Measurements from ENCODE around the gene RNASE4.
"Not testable (repeated sequence)": the region's sequence is repeated elsewhere in the genome, so short reads cannot be mapped to it uniquely, and the experiment has no call there.

The RNASE4 gene

DNA sequence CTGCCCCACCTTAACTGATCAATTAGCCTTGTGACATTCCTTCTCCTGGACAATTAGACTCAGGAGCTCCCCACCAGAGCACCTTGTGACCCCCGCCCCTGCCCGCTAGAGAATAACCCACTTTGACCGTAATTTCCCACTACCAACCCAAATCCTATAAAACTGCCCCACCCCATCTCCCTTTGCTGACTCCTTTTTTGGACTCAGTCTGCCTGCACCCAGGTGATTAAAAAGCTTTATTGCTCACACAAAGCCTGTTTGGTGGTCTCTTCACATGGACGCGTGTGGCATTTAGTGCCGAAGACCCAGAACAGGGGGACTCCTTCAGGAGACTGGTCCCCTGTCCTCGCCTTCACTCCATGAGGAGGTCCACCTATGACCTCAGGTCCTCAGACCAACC is 16.6 kb downstream of the RNASE4 start:
- not testable (repeated sequence) for DNase-seq

GRCh38 chr14:20706657-20707355 is 22.4 kb downstream of the RNASE4 start:
- DNase-seq = no peak

DNA sequence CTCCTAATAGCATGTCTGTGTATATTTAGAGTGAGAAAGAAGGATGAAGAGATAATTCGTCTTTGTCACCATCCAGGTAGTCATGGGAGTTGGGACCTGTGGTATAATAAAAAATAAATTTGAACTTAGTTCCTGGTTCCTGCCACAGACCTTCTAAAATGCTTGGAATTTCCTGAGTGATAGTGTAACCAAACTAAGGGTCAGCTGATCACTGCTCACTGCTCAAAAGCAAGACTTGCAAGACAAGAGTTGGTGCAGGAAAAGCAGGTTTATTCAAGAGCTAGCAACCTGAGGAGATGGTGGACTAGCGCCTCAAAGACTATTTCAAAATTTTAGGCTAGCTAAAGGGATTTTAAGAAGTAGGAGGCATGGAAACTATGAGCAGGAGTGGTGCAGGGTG is 23.3 kb downstream of the RNASE4 start:
- DNase-seq = no peak

DNA sequence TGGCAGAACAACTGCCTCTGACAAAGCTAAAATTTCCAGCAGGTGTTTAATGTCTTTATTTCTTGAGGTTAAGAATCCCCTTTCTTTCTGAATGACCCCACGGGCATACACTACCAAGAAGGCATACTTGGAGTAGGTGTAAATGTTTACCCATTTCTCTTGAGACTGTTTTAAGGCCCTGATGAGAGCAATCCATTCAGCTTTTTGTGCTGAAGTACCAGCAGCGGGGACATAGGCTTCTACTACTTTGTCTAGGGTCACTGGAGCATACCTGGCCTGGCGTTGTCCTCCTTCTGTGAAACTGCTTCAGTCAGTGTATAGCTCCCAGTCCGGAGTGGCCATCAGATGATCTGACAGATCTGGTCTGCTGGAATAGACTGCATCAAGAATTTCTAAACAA is 26.9 kb downstream of the RNASE4 start:
- no peak for DNase-seq

- no peak for DNase-seq
These were observed 27.3 kb downstream of the RNASE4 start for GRCh38 chr14:20711685-20712084.

DNA sequence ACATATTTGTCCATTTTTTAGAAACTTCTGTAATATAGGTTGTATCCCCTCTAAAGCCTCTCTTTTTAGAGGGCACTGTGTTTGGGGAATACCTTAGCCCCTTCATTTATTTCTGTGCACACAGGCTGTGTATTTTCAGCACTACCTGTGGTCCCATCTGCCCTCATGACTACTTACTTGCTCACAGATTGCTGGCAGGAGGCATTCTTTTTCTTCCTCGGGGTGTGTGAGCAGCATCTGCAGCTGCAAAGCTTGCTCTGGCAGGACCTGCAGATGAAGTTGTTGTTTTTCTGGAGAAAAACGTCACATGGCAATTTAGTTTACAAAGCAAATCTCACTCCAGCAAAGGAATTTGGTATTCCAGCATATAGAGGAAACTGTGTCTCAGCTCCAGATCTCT is 28.5 kb downstream of the RNASE4 start:
- no peak for DNase-seq

GRCh38 chr14:20714593-20715250 is 30.4 kb downstream of the RNASE4 start:
- DNase-seq = no peak

DNA sequence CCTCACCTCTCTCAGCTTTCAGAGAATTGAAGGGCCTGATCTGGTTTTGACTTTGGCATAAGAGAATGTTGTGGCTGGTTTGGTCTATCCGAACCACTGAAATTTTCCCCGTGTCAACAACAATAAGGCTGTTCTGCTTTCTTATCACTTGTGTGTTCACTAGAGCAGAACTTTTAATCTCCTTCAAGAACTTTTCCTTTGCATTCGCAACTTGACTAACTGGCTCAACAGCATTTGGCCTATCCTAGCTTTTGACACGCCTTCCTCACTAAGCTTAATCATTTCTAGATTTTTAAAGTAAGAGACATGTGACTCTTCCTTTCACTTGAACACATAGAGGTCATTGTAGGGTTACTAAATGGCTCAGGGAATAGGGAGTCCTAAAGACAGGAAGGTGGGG is 35.4 kb downstream of the RNASE4 start:
- no peak for DNase-seq

DNA sequence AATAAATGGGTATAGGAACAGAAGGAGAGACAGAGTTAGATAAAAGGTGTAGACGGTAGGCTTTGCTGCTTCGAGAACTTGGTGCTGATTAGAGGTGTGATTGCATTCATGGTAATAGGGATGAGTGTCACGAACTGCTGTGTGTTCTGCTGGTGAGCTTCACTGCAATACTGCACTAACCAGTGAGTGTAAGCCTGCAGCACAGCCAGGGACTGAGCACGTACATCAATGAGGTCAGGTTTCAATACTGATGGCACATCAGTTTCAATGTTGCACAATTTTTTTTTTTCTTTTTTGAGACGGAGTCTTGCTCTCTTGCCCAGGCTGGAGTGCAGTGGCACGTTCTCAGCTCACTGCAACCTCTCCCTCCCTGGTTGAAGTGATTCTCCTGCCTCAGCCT is 36.4 kb downstream of the RNASE4 start:
- DNase-seq = no peak

DNA sequence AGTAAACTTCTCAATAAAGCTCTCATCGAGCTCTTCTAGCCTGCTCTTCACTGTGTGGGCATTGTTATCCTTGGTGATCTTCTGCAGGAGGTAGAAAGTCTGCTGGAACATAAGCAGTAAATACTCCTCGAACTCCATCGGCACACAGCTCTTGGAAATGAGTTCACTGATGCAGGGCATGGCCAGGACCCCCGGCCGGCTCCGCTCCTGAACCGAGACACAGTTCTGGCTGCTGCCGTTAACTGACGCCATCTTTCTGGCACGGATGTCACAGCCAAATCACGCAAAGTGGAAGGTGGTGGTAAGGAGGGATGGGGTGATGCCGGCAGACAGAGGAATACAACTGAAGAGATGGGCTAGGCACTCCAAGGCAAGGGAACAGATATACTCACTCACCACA is 37.7 kb downstream of the RNASE4 start:
- DNase-seq = no peak

GRCh38 chr14:20723488-20723887 is 39.1 kb downstream of the RNASE4 start:
- no peak for DNase-seq

DNA sequence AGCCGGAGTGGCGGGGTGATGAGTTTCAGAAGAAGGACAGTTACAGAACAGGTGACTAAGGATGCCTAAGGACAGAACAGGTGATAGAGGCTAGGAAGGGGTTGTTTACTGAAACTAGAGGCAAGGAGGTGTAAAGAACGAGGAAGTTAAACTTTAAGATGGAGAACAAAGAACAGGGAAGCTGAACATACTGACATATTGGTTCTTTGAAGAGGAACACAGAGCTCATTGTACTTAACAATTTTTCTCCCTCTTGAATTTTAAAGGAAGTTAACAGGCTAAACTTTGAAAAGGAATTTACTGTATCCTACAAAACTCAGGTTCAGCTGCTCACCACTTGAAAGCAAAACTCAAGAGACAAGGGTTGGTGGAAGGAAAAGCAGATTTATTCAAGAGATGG is 41.8 kb downstream of the RNASE4 start:
- DNase-seq = not testable (repeated sequence)

DNA sequence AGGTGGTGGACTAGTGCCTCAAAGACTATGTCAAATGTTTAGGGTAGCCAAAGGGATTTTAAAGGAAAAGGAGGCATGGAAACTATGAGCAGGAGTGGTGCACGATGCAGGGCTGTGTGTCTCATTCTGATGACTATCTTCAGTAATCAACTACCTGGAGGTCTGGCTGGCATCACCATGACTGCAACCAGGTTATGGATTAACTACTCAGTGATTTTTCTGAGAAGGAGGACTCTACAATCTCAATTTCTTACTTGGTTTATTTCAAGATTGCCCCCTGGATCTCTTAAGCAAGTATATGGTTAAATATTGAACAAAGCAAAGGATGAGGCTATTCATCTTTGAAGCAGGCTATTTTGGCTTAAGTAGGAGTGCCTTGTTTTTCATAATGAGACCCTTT is 42.2 kb downstream of the RNASE4 start:
- no peak for DNase-seq

GRCh38 chr14:20730891-20731290 is 46.5 kb downstream of the RNASE4 start:
- DNase-seq = no peak

- DNase-seq = no peak
These were observed 48.1 kb downstream of the RNASE4 start for GRCh38 chr14:20732477-20732876.

DNA sequence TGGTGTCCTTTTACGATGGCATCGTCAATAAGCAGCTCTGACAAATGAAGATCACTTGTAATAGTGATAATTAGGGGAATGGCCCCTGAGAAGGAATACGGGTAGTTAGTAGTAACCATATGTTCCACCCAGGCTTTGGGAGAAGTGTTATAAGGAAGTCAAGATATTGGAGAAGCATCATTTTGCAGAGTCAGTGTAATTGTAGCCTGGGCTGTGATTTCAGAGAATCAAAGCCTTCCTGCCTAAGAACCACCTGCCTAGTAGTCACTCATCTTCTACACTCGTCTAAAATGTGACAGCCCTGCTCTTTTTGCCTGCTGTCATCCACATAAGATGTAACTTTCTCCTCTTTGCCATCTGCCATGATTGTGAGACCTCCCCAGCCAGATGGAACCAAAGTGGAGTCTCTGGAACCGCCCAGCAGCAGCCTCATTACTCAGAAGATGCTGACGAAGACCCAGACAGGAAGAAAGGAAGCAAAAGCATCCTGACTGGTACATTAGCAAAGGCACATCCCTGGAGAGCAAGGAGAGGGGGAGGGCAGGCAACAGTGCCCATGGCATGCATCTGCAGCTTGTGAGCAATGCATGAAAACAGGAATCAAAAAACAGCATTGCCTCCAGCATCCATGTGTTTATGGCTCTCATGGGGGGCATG is 48.7 kb downstream of the RNASE4 start:
- DNase-seq = no peak

GRCh38 chr14:20733684-20734429 is 49.5 kb downstream of the RNASE4 start:
- DNase-seq = no peak

GRCh38 chr14:20734430-20734806 is 50.1 kb downstream of the RNASE4 start:
- DNase-seq = no peak

GRCh38 chr14:20738292-20738691 is 53.9 kb downstream of the RNASE4 start:
- DNase-seq = not testable (repeated sequence)

DNA sequence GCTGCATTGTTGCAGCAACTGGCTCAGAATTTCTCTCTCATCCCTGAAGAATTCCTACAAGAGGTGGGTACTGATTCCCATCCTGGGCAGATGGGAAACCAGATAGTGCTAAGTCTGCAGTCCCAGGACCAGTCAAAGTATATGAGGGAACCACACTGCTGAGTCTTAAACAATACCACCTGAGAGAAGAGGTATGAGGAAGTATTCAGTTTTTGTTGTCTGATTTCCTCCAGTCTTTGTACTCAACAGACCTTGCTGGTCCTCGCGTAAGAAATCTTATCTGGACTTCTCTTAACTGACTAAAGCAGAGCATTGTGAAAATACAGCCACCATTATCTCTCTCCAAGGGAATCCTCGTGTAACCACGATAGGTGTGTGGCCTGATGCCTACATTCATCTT is 57.8 kb downstream of the RNASE4 start:
- no peak for DNase-seq

DNA sequence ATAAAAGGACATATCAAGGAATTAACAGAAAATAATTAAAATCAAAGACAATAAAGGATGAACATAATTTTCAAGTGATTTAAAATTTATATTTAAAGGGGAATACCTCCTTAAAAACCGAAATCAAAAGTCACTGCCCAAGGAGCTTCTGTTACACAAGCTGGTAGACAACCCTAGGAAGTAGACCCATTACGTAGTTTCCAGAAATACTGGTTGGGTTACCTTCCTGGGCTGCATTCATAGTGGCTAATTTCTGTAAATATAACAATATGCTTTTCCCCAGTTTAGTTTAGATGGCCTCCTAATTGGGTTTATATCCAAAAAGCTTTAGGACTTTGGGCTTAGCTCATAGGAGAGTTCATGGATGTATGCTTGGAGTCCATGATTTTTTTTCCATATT is 59.2 kb downstream of the RNASE4 start:
- DNase-seq = no peak

DNA sequence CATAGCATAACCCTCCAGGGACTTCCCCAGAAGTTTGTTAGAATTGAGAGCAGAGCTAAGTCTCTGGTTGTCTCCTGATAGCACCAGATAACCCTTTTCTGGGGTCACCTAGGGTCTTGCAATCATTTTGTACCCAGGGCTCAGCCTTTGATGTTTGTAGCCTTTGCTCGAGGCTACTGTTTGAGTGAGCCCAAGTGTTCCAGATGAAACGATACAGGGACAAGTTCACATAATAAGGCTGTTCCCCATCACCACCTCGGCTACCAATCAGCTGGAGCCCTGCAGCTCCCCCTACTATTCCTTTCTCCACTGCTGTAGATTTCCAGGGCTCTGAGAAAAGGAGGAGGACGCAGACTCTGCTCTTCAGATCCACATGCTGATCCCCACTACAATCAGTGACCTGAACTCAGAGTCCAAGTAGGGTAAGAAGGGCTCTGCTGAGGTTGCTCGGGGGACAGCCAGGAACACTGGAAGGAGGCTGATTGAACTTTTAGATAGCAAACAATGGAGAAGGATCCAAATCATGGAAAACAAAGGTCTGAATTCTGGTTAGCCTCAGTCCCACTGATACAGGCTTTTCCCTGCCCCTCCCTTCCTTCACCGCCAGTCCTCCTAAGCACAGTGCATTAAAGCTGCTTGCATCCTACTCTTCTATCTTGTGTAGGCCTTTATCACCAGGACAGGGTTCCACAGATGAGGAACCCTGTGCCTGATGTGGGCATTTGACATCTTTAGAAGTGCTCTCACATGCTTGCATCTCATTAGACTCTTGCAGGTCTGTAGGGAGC is 61.4 kb downstream of the RNASE4 start, which contains the start of gene EDDM3A:
Gene EDDM3A, plus strand, starts transcription at position 317 of the 788 bp plus-strand sequence. CDS start 1,694 bp downstream, outside the sequence.
- DNase-seq = no peak

- no peak for DNase-seq
These were observed 62.2 kb downstream of the RNASE4 start for GRCh38 chr14:20746566-20746965.
